ENCODE data around the gene ROBO1. TPM values are rescaled to one million over a fixed set of nuclear protein-coding genes. Genes with fewer than 3 reads are reported as not detected.

The ROBO1 gene
- total and polyA plus RNA-seq, 2 of the 8 experiments (the other 6 are each of a cell fraction or from before 2014, with no cell fraction given): 51.4 to 91.0 TPM

- CTCF ChIA-PET (ENCODE audit: partially characterized antibody): interaction anchor here (1.1 kb wide), 1 partner anchor 368 kb away, joined by 3 read pairs; no protein-coding TSS in a partner anchor
- Histone ChIP-seq H2BK12ac (ENCODE audit: low read depth, low read length) (no peak overlapping the region), H4K91ac (replicated peaks; ENCODE audit: insufficient read length, low read length) (no peak overlapping the region), H3K4ac (replicated peaks; ENCODE audit: insufficient read length, low read depth, low read length) (no peak overlapping the region), H2AFZ (ENCODE audit: low read length) (no peak overlapping the region), H3K27ac (ENCODE audit: low read depth, low read length) (no peak overlapping the region), H3K4me3 (ENCODE audit: extremely low read depth in 1 of 4, insufficient read depth in 2 of 4, low read depth in 3 of 4, low read length in 4 of 4) (no peak overlapping the region), H3K9me3 (ENCODE audit: insufficient read depth in 2 of 2, low read depth in 1 of 2, low read length in 1 of 2) (no peaks in the 10 kb centered on the region), H4K20me1 (replicated peaks in 1 of 2; ENCODE audit: control insufficient read depth in 1 of 2, insufficient read depth in 2 of 2, low read length in 2 of 2) (no peaks in the 10 kb centered on the region), H4K8ac (ENCODE audit: extremely low read depth, insufficient read depth, low read length) (no peak overlapping the region), H2BK5ac (ENCODE audit: low read depth, low read length) (no peak overlapping the region), H3K23ac (ENCODE audit: insufficient read length) (no peak overlapping the region), H2AK5ac (ENCODE audit: low read depth, low read length) (no peak overlapping the region), H3K36me3 (ENCODE audit: control insufficient read depth in 2 of 4, insufficient read depth in 4 of 4, low read length in 3 of 4) (no peaks in the 10 kb centered on the region), H3K56ac (replicated peaks; ENCODE audit: insufficient read length, low read depth, low read length) (no peak overlapping the region), H3K9ac (replicated peaks in 1 of 4; ENCODE audit: extremely low read depth in 1 of 4, low read depth in 3 of 4, low read length in 3 of 4) (no peak overlapping the region), H2BK15ac (ENCODE audit: low read length) (no peak overlapping the region), H3K79me2 (ENCODE audit: control insufficient read depth in 1 of 2, insufficient read depth in 2 of 2, low read length in 2 of 2) (no peaks in the 10 kb centered on the region), H3K4me2 (ENCODE audit: insufficient read depth in 1 of 2, low read depth in 2 of 2, low read length in 2 of 2) (no peak overlapping the region), H3K18ac (ENCODE audit: extremely low read depth, low read length) (no peak overlapping the region), H4K5ac (ENCODE audit: insufficient read length, low read depth, low read length) (no peak overlapping the region), H3K27me3 (replicated peaks in 1 of 4; ENCODE audit: control insufficient read depth in 3 of 4, extremely low read depth in 1 of 4, insufficient read depth in 3 of 4, low read length in 3 of 4) (no peaks in the 10 kb centered on the region), H3K4me1 (replicated peaks in 1 of 4; ENCODE audit: control insufficient read depth in 3 of 4, insufficient read depth in 4 of 4, low read length in 3 of 4) (no peaks in the 10 kb centered on the region), H2BK20ac (ENCODE audit: low read length) (no peak overlapping the region), H3K14ac (ENCODE audit: insufficient read length) (no peak overlapping the region), H3K79me1 (ENCODE audit: low read depth, low read length) (no peaks in the 10 kb centered on the region), H2BK120ac (replicated peaks; ENCODE audit: low read depth, low read length) (no peak overlapping the region), H3K23me2 (ENCODE audit: low read depth, low read length) (no peaks in the 10 kb centered on the region)
- DNase-seq (ENCODE audit: low read depth in 1 of 2, low spot score in 2 of 2) (no peak), FAIRE-seq (no peak)
- POLR2A ChIA-PET (ENCODE audit: partially characterized antibody): no interaction called here
- TF ChIP-seq KDM1A (IDR thresholded peaks at IDR 0.05; ENCODE audit: borderline replicate concordance, low read length) (no peak), ASH2L (IDR thresholded peaks at IDR 0.05; ENCODE audit: low read length) (no peak), CBX5 (IDR thresholded peaks at IDR 0.05; ENCODE audit: low read depth, low read length) (no peak), USF2 (IDR thresholded peaks at IDR 0.05; ENCODE audit: low read length) (no peak)
- WGBS, 2 experiments (ENCODE audit: extremely low coverage in 1 of 2, insufficient coverage in 1 of 2, insufficient read length in 1 of 2, insufficient replicate concordance in 2 of 2, low coverage in 1 of 2, low lambda C conversion rate in 2 of 2, missing lambda C conversion rate in 1 of 2): 89% methylated on average over 2 of the region's 2 CpGs; no CpG with 5 or more reads in 1 of the 2 experiments
Measured at GRCh38 chr3:79027593-79027992, 740.2 kb downstream of the ROBO1 start.
